GM19328 (cell line): ENCODE data around the gene PAK4.

Source experiments
- ATAC-seq: cut with Tn5 transposase; IDR thresholded peaks from one replicate; pipeline ENCODE4 v1.9.1; 2021; ENCODE audit warnings: mild to moderate bottlenecking, moderate library complexity; ENCODE audit not compliant: unreplicated experiment

Gene PAK4

GRCh38 chr19:39162441-39163043 is 37.0 kb downstream of the PAK4 start:
- ATAC-seq = no peak

DNA sequence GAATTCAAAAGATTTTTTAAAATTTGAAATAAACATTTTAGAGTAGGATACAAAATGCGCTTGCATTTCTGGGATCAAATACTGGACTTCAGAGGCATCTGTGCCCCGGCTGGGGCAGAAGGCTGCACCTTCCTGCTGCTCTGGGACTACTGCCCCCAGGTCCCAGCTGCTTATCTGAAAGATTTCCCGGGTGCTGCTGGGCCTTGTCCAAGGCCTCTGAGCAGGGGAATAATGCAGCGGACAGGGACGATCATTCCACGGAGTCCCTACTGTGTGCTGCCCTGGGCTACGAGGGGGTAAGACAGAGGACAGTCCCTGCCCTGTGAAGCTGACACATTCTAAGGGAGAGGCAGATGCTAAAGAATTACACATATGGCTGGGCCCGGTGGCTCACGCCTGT is 38.0 kb downstream of the PAK4 start:
- no peak for ATAC-seq

- ATAC-seq = no peak
Measured at GRCh38 chr19:39164289-39164688, 38.7 kb downstream of the PAK4 start.

DNA sequence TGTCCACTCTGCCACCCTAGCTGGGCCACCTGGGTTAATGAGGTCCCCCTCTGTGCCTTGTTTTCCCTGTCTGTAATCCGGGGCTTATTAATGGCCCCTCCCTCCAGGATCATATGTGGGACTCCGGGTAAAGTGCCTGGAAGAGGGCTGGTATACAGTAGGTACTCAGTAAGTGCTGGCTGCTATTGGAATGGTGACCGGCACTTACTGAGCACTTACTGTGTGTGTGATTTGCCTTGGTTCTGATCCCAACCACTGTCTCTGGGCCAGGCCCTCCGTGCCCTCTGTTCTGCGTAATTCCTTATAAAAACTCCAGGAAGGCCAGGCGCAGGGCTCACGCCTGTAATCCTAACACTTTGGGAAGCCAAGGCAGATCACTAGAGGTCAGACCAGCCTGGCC is 40.3 kb downstream of the PAK4 start:
- ATAC-seq = no peak

DNA sequence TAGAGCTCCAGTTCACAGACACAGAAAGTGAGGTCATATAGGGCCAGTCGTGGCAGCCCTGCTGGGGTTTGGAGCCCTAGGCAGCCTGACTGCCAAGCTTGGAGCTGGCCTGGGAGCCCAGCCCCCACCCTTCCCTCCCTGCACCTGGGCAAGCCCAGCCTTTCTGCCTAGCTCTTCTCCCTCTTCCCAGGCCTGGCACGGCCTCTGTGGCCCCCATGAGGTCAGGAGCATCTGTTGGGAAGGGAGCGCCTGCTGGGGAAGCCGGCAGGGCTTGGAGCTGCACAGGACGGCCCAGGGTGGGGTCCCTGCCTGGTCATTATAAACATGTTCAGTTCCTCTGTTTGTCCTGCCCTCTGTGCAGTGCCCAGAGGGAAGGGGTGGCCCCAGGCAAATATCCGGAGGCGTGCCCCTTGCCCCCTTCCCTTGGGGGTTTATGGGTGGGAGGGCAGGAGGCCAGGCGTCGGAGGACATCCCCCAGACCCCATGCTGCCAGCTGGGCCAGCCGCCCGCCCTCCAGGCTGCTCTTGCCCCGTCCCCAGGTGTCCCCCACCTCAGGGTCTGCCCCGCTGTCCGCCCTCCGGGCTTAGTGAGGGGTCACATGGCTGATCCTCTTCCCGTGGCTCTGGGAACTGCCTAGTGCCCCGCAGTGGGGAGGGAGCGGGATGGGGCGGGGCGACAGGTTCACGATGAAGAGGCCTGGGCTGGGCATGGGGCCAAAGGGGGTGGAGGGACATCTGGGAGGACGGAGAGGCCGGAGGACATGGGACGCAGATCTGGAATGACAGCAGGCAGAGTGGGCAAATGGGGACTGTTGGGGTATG is 41.2 kb downstream of the PAK4 start:
- ATAC-seq = no peak

DNA sequence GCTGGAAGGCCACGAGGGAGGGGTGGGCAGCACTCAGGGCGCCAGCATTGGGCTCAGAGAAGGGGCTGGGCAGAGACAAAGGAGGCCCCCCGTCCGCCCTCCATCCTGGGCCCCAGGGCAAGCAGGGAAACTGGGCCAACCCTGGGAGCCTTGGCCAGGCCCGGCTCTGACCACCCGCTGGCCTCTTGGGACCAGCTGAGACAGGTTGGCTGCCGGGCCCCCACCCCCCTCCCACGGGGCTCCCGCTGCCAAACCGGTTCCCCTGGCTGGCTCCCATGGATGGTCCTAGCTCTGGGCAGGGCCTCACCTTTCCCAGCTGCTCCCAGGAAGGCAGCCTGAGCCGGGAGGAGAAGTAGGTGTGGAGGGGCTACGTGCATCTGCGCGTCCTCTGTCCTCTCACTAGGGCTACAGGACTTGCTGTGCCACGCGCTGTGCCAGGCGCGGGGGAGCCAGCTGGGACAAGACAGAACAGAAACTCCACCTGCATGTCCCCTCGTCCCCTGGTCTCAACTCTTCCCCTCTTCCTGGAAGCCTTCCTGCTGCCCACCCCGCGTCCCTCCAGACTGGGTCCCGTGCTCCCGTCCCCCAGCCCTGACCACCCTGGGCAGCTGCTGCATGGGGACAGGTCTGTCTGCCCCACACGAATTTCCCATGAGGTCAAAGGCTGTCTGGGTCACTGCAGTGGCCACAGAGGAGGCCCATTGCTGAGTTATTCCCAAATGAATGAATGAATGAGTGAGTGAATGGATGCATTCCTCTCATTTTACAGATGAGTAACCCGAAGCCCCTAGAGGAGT is 42.1 kb downstream of the PAK4 start:
- no peak for ATAC-seq

- ATAC-seq = no peak
Measured at GRCh38 chr19:39168258-39169142, 42.9 kb downstream of the PAK4 start.

- no peak for ATAC-seq
Measured at GRCh38 chr19:39169143-39169810, 43.7 kb downstream of the PAK4 start.

DNA sequence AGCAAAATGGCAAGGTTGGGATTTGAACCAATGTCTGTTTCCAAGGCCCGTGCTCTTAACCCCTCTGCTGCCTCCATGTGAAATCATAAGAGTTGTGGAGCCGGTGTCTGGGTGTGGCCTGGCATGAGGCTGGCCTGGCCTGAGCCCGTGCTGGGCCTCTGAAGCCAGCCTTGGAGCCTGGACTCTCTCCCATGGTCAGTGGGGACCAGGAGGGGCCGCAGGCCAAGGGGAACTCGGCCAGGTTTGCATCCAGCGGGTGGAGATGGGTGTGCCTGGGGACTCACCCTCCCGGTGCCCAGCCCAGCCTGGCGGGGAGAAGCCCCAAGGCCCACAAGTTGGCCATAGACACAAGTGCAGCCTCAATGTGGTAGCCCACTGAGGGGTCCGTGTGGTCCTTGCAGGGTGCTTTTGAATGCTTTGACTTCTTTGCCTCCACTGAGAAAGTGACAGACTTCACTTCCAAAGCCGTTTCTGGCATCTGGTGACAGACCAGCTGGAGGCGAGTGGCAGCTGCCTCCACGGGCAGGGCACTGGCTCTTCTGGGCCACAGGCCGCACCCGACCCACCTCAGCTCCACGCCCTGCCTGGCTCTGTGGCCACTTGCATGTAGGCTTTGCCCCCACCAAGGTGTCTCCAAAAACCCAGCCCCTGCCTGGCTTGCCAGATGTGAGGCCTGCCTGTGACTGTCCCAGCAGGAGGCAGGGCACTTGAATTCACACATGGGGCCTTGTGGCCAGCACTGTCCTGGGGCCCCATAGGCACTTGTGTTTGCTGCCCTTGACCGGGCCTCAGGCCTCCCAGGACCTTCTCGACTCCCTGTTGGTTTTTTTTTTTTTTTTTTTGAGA is 45.0 kb downstream of the PAK4 start:
- no peak for ATAC-seq

- ATAC-seq = no peak
Measured at GRCh38 chr19:39171479-39172465, 46.2 kb downstream of the PAK4 start.

- ATAC-seq = no peak
Measured at GRCh38 chr19:39172700-39173501, 47.3 kb downstream of the PAK4 start.

GRCh38 chr19:39173502-39173991 is 48.0 kb downstream of the PAK4 start:
- no peak for ATAC-seq

DNA sequence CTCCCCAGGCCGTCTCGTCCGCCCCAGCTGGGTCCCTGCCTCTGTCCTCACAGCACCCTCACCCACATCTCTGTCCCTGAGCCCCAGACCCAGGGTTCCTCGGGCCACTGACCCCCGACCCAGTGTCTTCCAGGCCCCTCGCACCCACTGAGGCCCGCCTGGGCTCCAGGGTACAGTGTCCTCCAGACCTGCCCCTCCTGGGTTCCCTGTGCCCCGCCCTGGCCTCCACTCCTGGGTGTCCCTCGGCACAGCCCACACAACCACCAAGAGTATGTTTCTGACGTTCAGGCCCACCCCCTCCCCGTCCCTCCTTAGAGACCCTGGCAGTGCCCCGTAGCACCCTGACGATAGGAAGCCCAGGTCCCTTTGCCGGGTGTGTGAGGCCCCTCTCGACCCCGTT is 48.6 kb downstream of the PAK4 start:
- ATAC-seq = no peak

DNA sequence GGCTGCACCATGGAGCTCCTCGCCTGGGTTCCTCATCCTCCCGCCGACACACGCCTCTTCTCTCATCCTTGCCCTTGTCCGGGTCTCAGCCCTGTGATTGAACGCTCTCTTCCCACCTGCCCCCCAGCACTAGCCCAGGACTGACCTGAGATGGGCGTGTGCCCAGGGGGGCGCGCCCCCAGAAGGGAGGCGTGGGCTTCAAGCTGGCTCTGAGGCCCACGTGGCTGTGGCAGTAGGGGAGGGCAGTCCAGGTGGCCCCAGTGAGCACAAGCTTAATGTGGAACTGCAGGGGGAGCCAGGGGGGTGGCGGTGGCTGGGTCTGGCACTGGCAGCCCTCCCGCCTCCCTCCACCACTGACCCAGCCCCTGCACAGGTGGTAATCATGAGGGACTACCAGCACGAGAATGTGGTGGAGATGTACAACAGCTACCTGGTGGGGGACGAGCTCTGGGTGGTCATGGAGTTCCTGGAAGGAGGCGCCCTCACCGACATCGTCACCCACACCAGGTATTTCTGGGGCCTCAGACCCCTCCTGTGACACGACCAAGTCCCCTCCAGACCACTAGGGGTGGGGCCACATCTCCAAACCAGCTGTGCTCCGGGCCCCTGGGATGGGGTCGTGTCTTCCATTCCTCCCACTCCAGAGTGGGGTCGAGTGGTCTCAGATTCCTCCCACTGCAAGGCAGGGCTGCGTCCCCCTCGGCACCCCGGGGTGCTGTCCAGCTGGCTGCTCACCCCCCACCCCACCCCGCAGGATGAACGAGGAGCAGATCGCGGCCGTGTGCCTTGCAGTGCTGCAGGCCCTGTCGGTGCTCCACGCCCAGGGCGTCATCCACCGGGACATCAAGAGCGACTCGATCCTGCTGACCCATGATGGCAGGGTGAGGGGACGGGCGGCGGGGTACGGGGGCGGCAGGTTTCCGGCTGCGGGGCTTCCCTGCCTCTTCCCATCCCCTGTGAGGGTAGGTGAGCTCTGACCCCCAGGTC is 49.3 kb downstream of the PAK4 start:
- ATAC-seq = no peak

GRCh38 chr19:39175564-39175963 is 50.0 kb downstream of the PAK4 start:
- no peak for ATAC-seq

- no peak for ATAC-seq
Measured at GRCh38 chr19:39177110-39177699, 51.6 kb downstream of the PAK4 start.
